ENCODE measurements around the gene SSRP1.

- TF ChIP-seq CTCF (IDR thresholded peaks at IDR 0.05; ENCODE audit: insufficient read depth, low read depth, low read length) (no peak), EZH2 (IDR thresholded peaks at IDR 0.05; ENCODE audit: insufficient read depth, low read length) (no peak)
Observed at GRCh38 chr11:57322256-57323166, 13.2 kb downstream of the SSRP1 start.
